Endothelial cell of umbilical vein (primary cell): ENCODE results near the gene PLG. TPM values are rescaled to one million over a fixed set of nuclear protein-coding genes. Genes with fewer than 3 reads are reported as not detected.
"Not testable (repeated sequence)": the region's sequence is repeated elsewhere in the genome, so short reads cannot be mapped to it uniquely, and the experiment has no call there.

Experiments
- BruUV-seq: library from RNA; stranded (reverse); fragments of 400-500 nt; replicated peaks from 2 replicates; lab custom pipeline; 2021; lab: Mats Ljungman, UMichigan
- CTCF ChIA-PET: fragments of 300-600, 350-600 bp; sonication (Branson Sonifier 250); formaldehyde crosslinking; loops from one replicate; lab custom pipeline; 2021; ENCODE audit warnings: antibody characterized with exemption, inconsistent platforms; lab: Charles Lee
- POLR2A ChIA-PET: fragments of 300-600, 350-600 bp; sonication (Branson Sonifier 250); formaldehyde crosslinking; loops from one replicate; lab custom pipeline; 2021; ENCODE audit warnings: antibody characterized with exemption, inconsistent platforms; lab: Charles Lee
- DNase-seq: peaks from one replicate; pipeline ENCODE4 v3.0.0-alpha.2; 2011; ENCODE audit warnings: low read depth, low spot score
- FAIRE-seq: peaks from 2 replicates; lab custom pipeline; 2011; peaks lifted over from hg19 to GRCh38; lab: Jason Lieb, UNC
- H2AFZ ChIP-seq: 2 replicates; pipeline ENCODE4 v1.6.0; 2012; ENCODE audit warnings: low read depth, low read length, control low read depth, inconsistent platforms
- H3K27ac ChIP-seq: 2 replicates; pipeline ENCODE4 v1.5.1; 2011; ENCODE audit warnings: low read depth, mild to moderate bottlenecking, control low read depth, low read length, moderate library complexity; ENCODE audit not compliant: insufficient read depth
- H3K27me3 ChIP-seq, 2 experiments: 2 replicates each; pipeline versions ENCODE4 v1.6.0 to v1.6.1; 2011; ENCODE audit warnings: low read length in 2 of 2, mixed read lengths in 1 of 2; ENCODE audit not compliant: control insufficient read depth in 2 of 2, insufficient read depth in 2 of 2
- H3K36me3 ChIP-seq, 2 experiments: 2 replicates in 1 of 2; 3 replicates in 1 of 2; pipeline ENCODE4 v1.5.1; 2011; ENCODE audit warnings: low read length in 2 of 2, mild to moderate bottlenecking in 1 of 2, moderate library complexity in 1 of 2; ENCODE audit not compliant: control insufficient read depth in 2 of 2, insufficient read depth in 2 of 2; ENCODE audit errors: extremely low read depth in 1 of 2
- H3K4me1 ChIP-seq: 3 replicates; pipeline ENCODE4 v1.5.1; 2011; ENCODE audit warnings: mild to moderate bottlenecking, low read length; ENCODE audit not compliant: control insufficient read depth, insufficient read depth; ENCODE audit errors: extremely low read depth
- H3K4me2 ChIP-seq: 2 replicates; pipeline ENCODE4 v1.6.1; 2011; ENCODE audit warnings: low read length, control low read depth, mixed read lengths; ENCODE audit not compliant: insufficient read depth
- H3K4me3 ChIP-seq, 3 experiments: fragments of 200-600 bp in 1 of 3; sonication (generic), shearing (Covaris generic) in 1 of 3; replicated peaks in 1 of 3; 2 replicates each; pipeline ENCODE4 v1.5.1; 2011 to 2016; ENCODE audit warnings: control low read depth in 3 of 3, low read length in 3 of 3, mild to moderate bottlenecking in 2 of 3, inconsistent platforms in 1 of 3, low read depth in 1 of 3, moderate library complexity in 1 of 3; ENCODE audit not compliant: insufficient read depth in 1 of 3
- H3K79me2 ChIP-seq: 2 replicates; pipeline ENCODE4 v1.6.0; 2012; ENCODE audit warnings: low read length, inconsistent platforms; ENCODE audit not compliant: control insufficient read depth, insufficient read depth
- H3K9ac ChIP-seq: replicated peaks from 2 replicates; pipeline ENCODE3; 2011; ENCODE audit warnings: low read length, control low read depth; ENCODE audit not compliant: insufficient read depth; ENCODE audit errors: extremely low read depth
- H3K9me1 ChIP-seq: replicated peaks from 3 replicates; pipeline ENCODE4 v1.6.0; 2011; ENCODE audit warnings: mild to moderate bottlenecking, low read length; ENCODE audit not compliant: control insufficient read depth, insufficient read depth; ENCODE audit errors: extremely low read depth
- H3K9me3 ChIP-seq: replicated peaks from 2 replicates; pipeline ENCODE4 v1.5.1; 2012; ENCODE audit warnings: low read length, inconsistent platforms; ENCODE audit not compliant: control insufficient read depth, insufficient read depth
- H4K20me1 ChIP-seq: replicated peaks from 2 replicates; pipeline ENCODE3; 2011; ENCODE audit warnings: mild to moderate bottlenecking, low read length; ENCODE audit not compliant: control insufficient read depth, insufficient read depth; ENCODE audit errors: extremely low read depth
- EZH2 ChIP-seq: IDR thresholded peaks from 2 replicates; pipeline ENCODE4 v1.6.1; 2012; ENCODE audit warnings: borderline replicate concordance, low read depth, mild to moderate bottlenecking, moderate library complexity, low read length, inconsistent platforms; ENCODE audit not compliant: severe bottlenecking
- FOS ChIP-seq: IDR thresholded peaks from 2 replicates; pipeline ENCODE4 v1.6.1; 2011; ENCODE audit warnings: mild to moderate bottlenecking, low read length, moderate library complexity, borderline replicate concordance; ENCODE audit not compliant: insufficient read depth
- JUN ChIP-seq: IDR thresholded peaks from 2 replicates; pipeline ENCODE4 v1.6.1; 2011; ENCODE audit warnings: borderline replicate concordance, low read depth; ENCODE audit not compliant: insufficient read length, insufficient read depth
- dilution Hi-C: fragments of 300-500 bp; cut with MboI; formaldehyde crosslinking; loops from one replicate; pipeline ENCODE4 v1.15.0; 2019; ENCODE audit warnings: low sequenced_read_pairs; ENCODE audit not compliant: extremely low pct_ligation_motif_present
- intact Hi-C: fragments of 100-400 bp; cut with micrococcal nuclease; formaldehyde crosslinking; loops from one replicate; pipeline ENCODE4 v1.10.0; 2022
- polyA plus RNA-seq, 4 experiments: library from polyadenylated mRNA; depleted of rRNA in 3 of 4; stranded (reverse) in 3 of 4; unstranded in 1 of 4; fragments of >200 nt; gene quantifications; 2 replicates each; pipeline versions ENCODE4 v1.2.1 to v1.2.3, GENCODE V29; 2011 to 2012; ENCODE audit warnings: missing spikeins in 1 of 4
- total RNA-seq: library from RNA; stranded (reverse); gene quantifications from 2 replicates; pipeline ENCODE4 v1.2.3, GENCODE V29; 2021

Gene PLG
- total and polyA plus RNA-seq, 2 donors (not counting 3 experiments of a cell fraction or from before 2014, with no cell fraction given) = not detected

DNA sequence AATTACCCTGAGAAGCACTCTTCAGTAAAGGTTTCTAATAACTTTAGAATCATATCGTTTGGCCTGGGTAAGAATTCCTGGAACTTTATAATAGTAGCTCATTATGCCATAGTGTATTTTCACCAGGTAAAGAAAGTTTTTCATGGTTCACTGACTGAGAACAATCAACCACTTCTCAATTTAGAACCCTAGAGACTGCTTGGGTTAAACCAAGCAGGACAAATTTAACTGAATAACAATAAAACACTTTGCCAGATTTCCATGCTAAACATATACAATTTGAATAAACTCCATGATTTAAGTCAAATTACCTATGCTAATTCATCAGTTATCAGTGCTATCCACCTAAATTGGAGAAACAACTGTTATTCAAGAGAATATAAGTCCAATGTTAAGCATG, 99.4 kb downstream of the PLG start:
- no TSS peak for BruUV-seq
- no peaks in the 10 kb centered on the region for H4K20me1 ChIP-seq
- H3K79me2 ChIP-seq = no peaks in the 10 kb centered on the region
- H3K9me1 ChIP-seq = no peaks in the 10 kb centered on the region
- H3K4me1 ChIP-seq = no peaks in the 10 kb centered on the region
- intact Hi-C loops = no loop called here
- TF ChIP-seq EZH2 = no peak
- TF ChIP-seq FOS = no peak
- no peak for TF ChIP-seq JUN
- H2AFZ ChIP-seq = no peak overlapping the region
- CTCF ChIA-PET = no interaction called here
- no peaks in the 10 kb centered on the region for H3K36me3 ChIP-seq
- H3K27ac ChIP-seq = no peak overlapping the region
- no peaks in the 10 kb centered on the region for H3K27me3 ChIP-seq
- DNase-seq (no peak), FAIRE-seq (no peak)
- dilution Hi-C loops = no loop called here
- no peak overlapping the region for H3K9ac ChIP-seq
- H3K4me2 ChIP-seq = no peak overlapping the region
- POLR2A ChIA-PET = no interaction called here
- H3K9me3 ChIP-seq = no peaks in the 10 kb centered on the region
- H3K4me3 ChIP-seq = no peak overlapping the region

DNA sequence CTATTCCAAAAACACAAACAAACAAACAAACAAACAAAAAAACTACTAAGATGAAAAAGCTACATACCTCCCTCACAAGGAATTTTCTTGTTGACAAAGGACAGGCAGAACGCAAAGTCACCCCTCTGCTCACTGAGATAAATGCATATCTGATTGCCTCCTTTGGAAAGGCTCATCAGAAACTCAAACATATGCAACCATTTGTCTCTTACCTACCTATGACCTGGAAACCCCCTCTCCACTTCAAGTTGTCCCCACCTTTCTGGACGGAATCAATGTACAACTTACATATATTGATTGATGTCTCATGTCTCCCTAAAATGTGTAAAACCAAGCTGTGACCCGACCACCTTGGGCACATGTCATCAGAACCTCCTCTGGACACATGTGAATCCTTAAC, 100.0 kb downstream of the PLG start:
- POLR2A ChIA-PET = not testable (repeated sequence)

More for the DNA sequence above, 100.0 kb downstream of the PLG start:
- H3K36me3 ChIP-seq, H3K4me1 ChIP-seq, CTCF ChIA-PET, H3K27ac ChIP-seq, H3K27me3 ChIP-seq, H2AFZ ChIP-seq, H3K4me2 ChIP-seq, BruUV-seq, FAIRE-seq, H3K9ac ChIP-seq, intact Hi-C loops, H3K9me1 ChIP-seq, H3K79me2 ChIP-seq, H3K4me3 ChIP-seq, H3K9me3 ChIP-seq, DNase-seq, H4K20me1 ChIP-seq, dilution Hi-C loops: not testable (repeated sequence)

Other genes with a start within 250 kb of the PLG start
- not detected in 2 replicates for gene LPA, start 38.0 kb upstream of the PLG start, total RNA-seq
- gene LPA, start 38.0 kb upstream of the PLG start, polyA plus RNA-seq = not detected in 2 replicates